Neuron (in vitro differentiated cells): ENCODE measurements around the gene BORCS6.
"Not testable (repeated sequence)": the region's sequence is repeated elsewhere in the genome, so short reads cannot be mapped to it uniquely, and the experiment has no call there.

Experiments
- H2AFZ ChIP-seq: one replicate; pipeline ENCODE4 v1.6.1; 2013; ENCODE audit warnings: low read depth, mild to moderate bottlenecking, inconsistent platforms, low read length, moderate library complexity
- H3K27me3 ChIP-seq: one replicate; pipeline ENCODE4 v1.6.1; 2013; ENCODE audit warnings: low read length; ENCODE audit not compliant: insufficient read depth
- H3K36me3 ChIP-seq: one replicate; pipeline ENCODE4 v1.6.1; 2013; ENCODE audit warnings: low read length; ENCODE audit not compliant: insufficient read depth
- H3K4me1 ChIP-seq: one replicate; pipeline ENCODE4 v1.6.1; 2013; ENCODE audit warnings: low read length; ENCODE audit not compliant: insufficient read depth
- H3K4me3 ChIP-seq: 2 replicates; pipeline ENCODE4 v1.5.1; 2013; ENCODE audit warnings: mild to moderate bottlenecking, low read length, moderate library complexity
- H3K9me3 ChIP-seq: one replicate; pipeline ENCODE4 v1.6.1; 2013; ENCODE audit warnings: low read length

Gene BORCS6

DNA sequence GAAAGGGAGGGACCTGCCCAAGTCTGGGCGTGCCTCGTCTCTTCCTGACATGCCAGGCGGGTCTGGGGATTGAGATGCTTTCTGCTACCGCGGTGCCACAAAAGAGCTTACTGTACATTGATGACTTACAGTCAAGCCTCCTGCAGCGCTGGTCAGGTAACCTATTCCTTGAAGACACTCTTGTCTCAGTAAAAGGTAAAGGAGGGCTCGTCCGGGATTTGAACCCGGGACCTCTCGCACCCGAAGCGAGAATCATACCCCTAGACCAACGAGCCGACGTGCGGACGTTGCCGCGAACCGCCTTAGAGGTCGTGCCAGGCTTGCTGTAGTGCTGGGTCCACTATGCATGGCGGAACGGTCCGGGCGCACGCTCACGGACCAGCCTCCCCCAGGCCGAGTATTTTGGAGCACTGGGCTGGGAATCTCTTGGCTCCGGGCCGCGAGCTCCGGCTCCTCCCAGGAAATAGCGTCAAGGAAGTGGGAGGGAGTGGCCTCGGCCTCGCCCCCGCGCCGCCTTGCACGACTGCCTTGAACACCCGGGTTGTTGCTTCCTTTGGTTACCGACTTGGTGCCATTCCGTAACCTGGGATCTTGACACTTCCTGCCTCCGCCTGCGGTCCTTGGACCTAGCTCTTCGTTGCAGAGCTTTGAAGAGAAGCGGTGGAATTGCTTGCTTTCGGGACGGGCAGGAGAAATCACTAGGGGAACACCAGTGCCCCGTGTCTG is 32.8 kb upstream of the BORCS6 start:
- Histone ChIP-seq H2AFZ (peak overlapping the region; percentile 65), H3K4me3 (peak overlapping the region; percentile 73), H3K9me3 (no peaks in the 10 kb centered on the region), H3K27me3 (no peaks in the 10 kb centered on the region), H3K4me1 (peaks cover 19% of the 10 kb centered on the region), H3K36me3 (no peaks in the 10 kb centered on the region)

- Histone ChIP-seq H3K27me3 (no peaks in the 10 kb centered on the region), H2AFZ (no peak overlapping the region), H3K4me1 (peaks cover 16% of the 10 kb centered on the region), H3K36me3 (no peaks in the 10 kb centered on the region), H3K9me3 (no peaks in the 10 kb centered on the region), H3K4me3 (peak overlapping the region; percentile 73)
Measured at GRCh38 chr17:8222380-8222629, 32.3 kb upstream of the BORCS6 start.

DNA sequence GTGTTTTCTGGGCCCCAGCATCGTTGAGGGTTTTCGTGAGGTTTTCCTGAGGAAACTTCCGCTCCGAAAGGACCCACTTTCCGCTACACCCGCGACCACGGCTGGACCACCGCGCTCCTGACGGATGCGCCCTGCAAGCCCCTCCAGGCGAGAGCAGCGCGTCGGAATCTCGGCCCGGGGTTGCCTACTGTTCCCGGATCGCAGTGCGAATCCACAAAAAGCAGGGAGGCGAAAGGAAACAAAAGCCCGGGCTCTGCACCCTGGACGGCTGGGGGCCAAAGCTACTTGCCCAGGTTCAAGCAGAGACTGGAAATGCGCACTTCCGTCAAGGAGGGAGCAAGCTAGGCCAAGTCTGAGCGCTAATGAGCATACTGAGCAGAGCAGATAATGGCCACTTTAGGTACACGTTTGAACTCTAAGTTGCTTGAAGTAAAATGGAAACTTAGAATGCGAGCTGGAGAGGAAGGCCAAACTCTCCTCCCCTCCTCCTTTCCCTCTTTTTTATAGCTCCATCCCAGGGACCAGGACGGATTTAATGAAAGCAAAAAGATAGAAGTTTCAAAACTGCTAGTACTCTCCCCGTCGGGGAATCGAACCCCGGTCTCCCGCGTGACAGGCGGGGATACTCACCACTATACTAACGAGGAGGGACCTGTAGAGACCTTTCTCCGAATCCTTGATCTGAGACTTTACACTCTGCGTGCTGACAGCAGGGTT is 31.8 kb upstream of the BORCS6 start:
- H2AFZ ChIP-seq: peak overlapping the region; percentile 77
- H3K36me3 ChIP-seq: no peaks in the 10 kb centered on the region
- peak overlapping the region; percentile 73 for H3K4me3 ChIP-seq
- peaks cover 13% of the 10 kb centered on the region for H3K4me1 ChIP-seq
- H3K9me3 ChIP-seq: no peaks in the 10 kb centered on the region
- no peaks in the 10 kb centered on the region for H3K27me3 ChIP-seq

DNA sequence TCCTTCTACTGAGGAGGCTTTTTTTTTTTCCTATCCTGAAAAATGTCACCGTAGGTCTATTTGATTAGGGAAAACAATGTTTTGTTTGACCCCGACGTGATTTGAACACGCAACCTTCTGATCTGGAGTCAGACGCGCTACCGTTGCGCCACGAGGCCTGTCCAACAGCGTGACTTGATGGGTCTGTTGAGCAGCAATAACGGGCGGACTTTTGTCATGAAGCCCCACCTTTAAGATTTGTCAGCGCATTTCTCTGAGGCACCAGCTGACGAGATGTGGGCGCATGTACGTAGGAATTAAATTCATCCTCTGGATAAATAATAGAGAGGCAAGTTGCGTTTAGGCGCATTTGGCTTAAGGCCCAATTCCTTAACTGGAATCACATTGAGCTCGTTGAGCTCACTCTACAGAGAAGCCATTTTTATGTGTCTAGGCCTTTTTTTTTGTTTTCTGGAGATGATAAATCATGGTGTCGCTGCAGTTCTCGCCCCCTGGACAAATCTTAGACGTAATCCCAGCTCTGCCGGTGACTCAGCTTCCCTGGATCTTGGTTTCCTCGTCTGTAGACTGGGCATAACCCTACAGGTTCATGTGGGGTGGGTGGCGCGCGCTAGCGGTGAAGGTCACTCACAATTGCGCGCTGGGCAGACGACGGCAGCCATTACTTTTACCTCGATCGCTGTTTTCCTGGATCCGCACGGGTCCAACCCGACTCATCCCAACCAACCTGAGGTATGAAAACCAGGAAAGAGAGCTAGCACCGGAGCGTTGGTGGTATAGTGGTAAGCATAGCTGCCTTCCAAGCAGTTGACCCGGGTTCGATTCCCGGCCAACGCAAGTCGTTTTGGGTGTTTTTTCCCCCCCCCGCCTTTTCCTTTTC is 31.0 kb upstream of the BORCS6 start:
- Histone ChIP-seq H3K36me3 (no peaks in the 10 kb centered on the region), H3K9me3 (no peaks in the 10 kb centered on the region), H3K4me1 (peaks cover 13% of the 10 kb centered on the region), H3K4me3 (peak overlapping the region; percentile 73), H2AFZ (peak overlapping the region; percentile 64), H3K27me3 (no peaks in the 10 kb centered on the region)

DNA sequence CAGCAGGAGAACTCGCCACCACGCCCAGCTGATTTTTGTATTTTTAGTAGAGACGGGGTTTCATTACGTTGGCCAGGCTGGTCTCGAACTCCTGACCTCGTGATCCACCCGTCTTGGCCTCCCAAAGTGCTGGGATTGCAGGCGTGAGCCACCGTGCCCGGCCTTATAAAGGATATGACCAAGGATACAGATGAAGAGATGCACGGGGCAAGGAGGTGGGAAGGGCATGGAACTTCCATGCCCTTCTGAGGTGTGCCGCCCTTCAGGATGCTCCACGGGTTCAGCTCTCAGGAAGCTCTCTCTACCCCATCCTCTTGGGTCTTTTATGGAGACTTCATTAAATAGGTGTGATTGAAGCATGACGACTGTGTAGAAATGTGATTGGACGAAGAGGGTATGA is 24.0 kb upstream of the BORCS6 start:
- H2AFZ ChIP-seq, H3K36me3 ChIP-seq, H3K4me3 ChIP-seq, H3K9me3 ChIP-seq, H3K27me3 ChIP-seq: not testable (repeated sequence)
- peaks cover 12% of the 10 kb centered on the region for H3K4me1 ChIP-seq

GRCh38 chr17:8212312-8213180 is 22.6 kb upstream of the BORCS6 start:
- no peaks in the 10 kb centered on the region for H3K9me3 ChIP-seq
- H2AFZ ChIP-seq: no peak overlapping the region

GRCh38 chr17:8210761-8211458 is 20.9 kb upstream of the BORCS6 start:
- Histone ChIP-seq H3K36me3 (peaks cover 19% of the 10 kb centered on the region), H3K4me3 (peak overlapping the region; percentile 69), H2AFZ (peak overlapping the region; percentile 85), H3K4me1 (peaks cover 15% of the 10 kb centered on the region), H3K9me3 (no peaks in the 10 kb centered on the region), H3K27me3 (no peaks in the 10 kb centered on the region)

More at GRCh38 chr17:8212312-8213180, 22.6 kb upstream of the BORCS6 start:
- no peak overlapping the region for H3K4me3 ChIP-seq
- peaks cover 6% of the 10 kb centered on the region for H3K36me3 ChIP-seq
- no peaks in the 10 kb centered on the region for H3K27me3 ChIP-seq
- H3K4me1 ChIP-seq: peaks cover 15% of the 10 kb centered on the region

- H3K27me3 ChIP-seq: no peaks in the 10 kb centered on the region
- peaks cover 15% of the 10 kb centered on the region for H3K4me1 ChIP-seq
- H2AFZ ChIP-seq: peak within 1 kb of the TSS; percentile 85
- H3K4me3 ChIP-seq: peak within 1 kb of the TSS; percentile 69
- peaks cover 27% of the 10 kb centered on the region for H3K36me3 ChIP-seq
- no peaks in the 10 kb centered on the region for H3K9me3 ChIP-seq
Measured at GRCh38 chr17:8209907-8210760, 20.2 kb upstream of the BORCS6 start, which contains the start of gene AURKB. TSS of gene AURKB (minus strand) at chr17:8210575. CDS start at chr17:8210224, 351 bp downstream.

DNA sequence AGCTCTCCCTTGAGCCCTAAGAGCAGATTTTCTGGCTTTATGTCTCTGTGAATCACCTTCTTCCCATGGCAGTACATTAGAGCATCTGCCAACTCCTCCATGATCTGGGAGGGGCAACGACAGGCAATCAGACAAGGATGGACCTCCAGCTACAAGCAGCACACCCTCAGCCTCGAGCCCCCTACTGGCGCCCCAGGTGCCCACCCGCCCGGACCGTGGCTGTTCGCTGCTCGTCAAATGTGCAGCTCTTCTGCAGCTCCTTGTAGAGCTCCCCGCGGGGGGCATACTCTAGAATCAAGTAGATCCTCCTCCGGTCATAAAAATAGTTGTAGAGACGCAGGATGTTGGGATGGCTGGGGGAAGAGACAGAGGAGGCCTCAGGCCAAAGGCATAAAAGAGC is 16.6 kb upstream of the BORCS6 start:
- H3K4me1 ChIP-seq: peaks cover 15% of the 10 kb centered on the region
- H3K9me3 ChIP-seq: no peaks in the 10 kb centered on the region
- no peak overlapping the region for H2AFZ ChIP-seq
- peaks cover 40% of the 10 kb centered on the region for H3K36me3 ChIP-seq
- no peaks in the 10 kb centered on the region for H3K27me3 ChIP-seq
- no peak overlapping the region for H3K4me3 ChIP-seq

GRCh38 chr17:8204761-8205555 is 15.0 kb upstream of the BORCS6 start:
- Histone ChIP-seq H3K27me3 (no peaks in the 10 kb centered on the region), H2AFZ (no peak overlapping the region), H3K4me1 (peaks cover 12% of the 10 kb centered on the region), H3K36me3 (peaks cover 43% of the 10 kb centered on the region), H3K9me3 (no peaks in the 10 kb centered on the region), H3K4me3 (no peak overlapping the region)
